ENCODE data around the gene PFDN2. TPM values are rescaled to one million over a fixed set of nuclear protein-coding genes. Genes with fewer than 3 reads are reported as not detected.

The PFDN2 gene
- total RNA-seq, 2 donors from 2014 or later = 33.6 to 36.0 TPM

GRCh38 chr1:161070761-161071160, 47.1 kb downstream of the PFDN2 start:
- Histone ChIP-seq H3K27ac (no peak overlapping the region), H3K9me3 (no peaks in the 10 kb centered on the region), H3K27me3 (replicated peaks; ENCODE audit: insufficient read depth) (no peaks in the 10 kb centered on the region), H3K36me3 (no peaks in the 10 kb centered on the region), H3K4me1 (replicated peaks) (no peaks in the 10 kb centered on the region), H3K4me3 (no peak overlapping the region)
- intact Hi-C loops (cut with DNase I) = no loop called here
- TF ChIP-seq POLR2AphosphoS5 (IDR thresholded peaks at IDR 0.05) (no peak), POLR2A (IDR thresholded peaks at IDR 0.05) (no peak), CTCF (IDR thresholded peaks at IDR 0.05) (no peak)
- DNase-seq (ENCODE audit: low spot score) = no peak
- 89% methylated on average over 4 of the region's 4 CpGs for WGBS

GRCh38 chr1:161069731-161070270, 48.0 kb downstream of the PFDN2 start, which contains the start of gene ARHGAP30:
TSS of gene ARHGAP30 (minus strand) at chr1:161069891. CDS start at chr1:161069624, 267 bp downstream.
- H3K9me3 ChIP-seq = no peaks in the 10 kb centered on the region
- 78% methylated on average over 9 of the region's 9 CpGs for WGBS
- no peaks in the 10 kb centered on the region for H3K4me1 ChIP-seq (replicated peaks)
- no peaks in the 10 kb centered on the region for H3K27me3 ChIP-seq (replicated peaks; ENCODE audit: insufficient read depth)
- intact Hi-C loops (cut with DNase I) = no loop called here
- no peak for DNase-seq (ENCODE audit: low spot score)
- H3K36me3 ChIP-seq = no peaks in the 10 kb centered on the region
- no peak for TF ChIP-seq POLR2A (IDR thresholded peaks at IDR 0.05)
- TF ChIP-seq CTCF (IDR thresholded peaks at IDR 0.05) = no peak
- TF ChIP-seq POLR2AphosphoS5 (IDR thresholded peaks at IDR 0.05) = no peak
- no peak within 1 kb of the TSS for H3K27ac ChIP-seq
- H3K4me3 ChIP-seq = peak within 1 kb of the TSS; percentile 2 to 5

GRCh38 chr1:161069241-161069640, 48.6 kb downstream of the PFDN2 start:
- DNase-seq (ENCODE audit: low spot score) = no peak
- Histone ChIP-seq H3K36me3 (no peaks in the 10 kb centered on the region), H3K27ac (no peak overlapping the region), H3K4me1 (replicated peaks) (no peaks in the 10 kb centered on the region), H3K9me3 (no peaks in the 10 kb centered on the region), H3K27me3 (replicated peaks; ENCODE audit: insufficient read depth) (no peaks in the 10 kb centered on the region), H3K4me3 (peak overlapping the region; percentile 2 to 5)
- TF ChIP-seq POLR2AphosphoS5 (IDR thresholded peaks at IDR 0.05) (no peak), CTCF (IDR thresholded peaks at IDR 0.05) (no peak), POLR2A (IDR thresholded peaks at IDR 0.05) (no peak)
- intact Hi-C loops (cut with DNase I) = no loop called here
- WGBS = 79% methylated on average over 9 of the region's 9 CpGs

- Histone ChIP-seq H3K27ac (no peak overlapping the region), H3K9me3 (no peaks in the 10 kb centered on the region), H3K4me1 (replicated peaks) (no peaks in the 10 kb centered on the region), H3K36me3 (no peaks in the 10 kb centered on the region), H3K27me3 (replicated peaks; ENCODE audit: insufficient read depth) (no peaks in the 10 kb centered on the region), H3K4me3 (no peak overlapping the region)
- no peak for TF ChIP-seq CTCF (IDR thresholded peaks at IDR 0.05)
- TF ChIP-seq POLR2A (IDR thresholded peaks at IDR 0.05) = peak; percentile 20
- no peak for DNase-seq (ENCODE audit: low spot score)
- intact Hi-C loops (cut with DNase I) = no loop called here
- WGBS = 78% methylated on average over 10 of the region's 10 CpGs
Observed at GRCh38 chr1:161068306-161069234, 49.3 kb downstream of the PFDN2 start.
